OCI-LY1 (cell line): ENCODE measurements around the gene KLK13.

Experiments
- H2AFZ ChIP-seq: fragments of 200-600 bp; sonication (generic), shearing (Covaris generic); 2 replicates; pipeline ENCODE4 v1.6.0; 2014; ENCODE audit warnings: antibody characterized with exemption, mild to moderate bottlenecking, low read length
- H3F3A ChIP-seq: fragments of 200-600 bp; sonication (generic), shearing (Covaris generic); 2 replicates; pipeline ENCODE4 v1.6.0; 2014; ENCODE audit warnings: mild to moderate bottlenecking, antibody characterized with exemption, low read length, moderate library complexity; ENCODE audit not compliant: insufficient read depth
- H3K27ac ChIP-seq: fragments of 200-600 bp; sonication (generic); 2 replicates; pipeline ENCODE4 v1.5.1; 2014; ENCODE audit warnings: low read length, mixed run types, mild to moderate bottlenecking, low read depth; ENCODE audit not compliant: poor library complexity, severe bottlenecking
- H3K27me3 ChIP-seq: fragments of 200-600 bp; sonication (generic); 2 replicates; pipeline ENCODE4 v1.6.0; 2014; ENCODE audit warnings: antibody characterized with exemption, mild to moderate bottlenecking, low read length, moderate library complexity; ENCODE audit not compliant: insufficient read depth
- H3K36me3 ChIP-seq: fragments of 200-600 bp; sonication (generic); 2 replicates; pipeline ENCODE4 v1.6.1; 2014; ENCODE audit warnings: mild to moderate bottlenecking, antibody characterized with exemption, low read length, moderate library complexity, mixed read lengths; ENCODE audit not compliant: insufficient read depth
- H3K4me1 ChIP-seq: fragments of 200-600 bp; sonication (generic); 2 replicates; pipeline ENCODE4 v1.5.1; 2014; ENCODE audit warnings: mild to moderate bottlenecking, low read length, moderate library complexity; ENCODE audit not compliant: insufficient read depth, severe bottlenecking
- H3K4me2 ChIP-seq: fragments of 200-600 bp; sonication (generic), shearing (Covaris generic); 2 replicates; pipeline ENCODE4 v1.6.1; 2014; ENCODE audit warnings: low read length
- H3K4me3 ChIP-seq: fragments of 200-600 bp; sonication (generic); 2 replicates; pipeline ENCODE4 v1.5.1; 2014; ENCODE audit warnings: low read length, low read depth, mild to moderate bottlenecking, mixed read lengths; ENCODE audit not compliant: poor library complexity, severe bottlenecking
- H3K79me2 ChIP-seq: fragments of 200-600 bp; shearing (Covaris generic); 2 replicates; pipeline ENCODE4 v1.6.1; 2016; ENCODE audit warnings: mixed run types, low read length, mixed read lengths; ENCODE audit not compliant: insufficient read depth
- H3K9ac ChIP-seq: fragments of 200-600 bp; sonication (generic), shearing (Covaris generic); 2 replicates; pipeline ENCODE4 v1.6.1; 2014; ENCODE audit warnings: mild to moderate bottlenecking, low read length, mixed read lengths
- H3K9me2 ChIP-seq: fragments of 200-600 bp; sonication (generic), shearing (Covaris generic); 2 replicates; pipeline ENCODE4 v1.6.1; 2014; ENCODE audit warnings: low read depth, mild to moderate bottlenecking, low read length, mixed read lengths
- H3K9me3 ChIP-seq: fragments of 200-600 bp; shearing (Covaris generic); 2 replicates; pipeline ENCODE4 v1.6.1; 2014; ENCODE audit warnings: low read length, mixed read lengths
- H4K20me1 ChIP-seq: fragments of 200-600 bp; sonication (generic), shearing (Covaris generic); 2 replicates; pipeline ENCODE4 v1.6.0; 2016; ENCODE audit warnings: mild to moderate bottlenecking, low read length; ENCODE audit not compliant: insufficient read depth
- CTCF ChIP-seq: fragments of 200-600 bp; sonication (generic), shearing (Covaris generic); IDR thresholded peaks from 2 replicates; pipeline ENCODE4 v1.5.1; 2017; ENCODE audit warnings: mild to moderate bottlenecking, antibody characterized with exemption, low read length, moderate library complexity, mixed read lengths
- EZH2 ChIP-seq: fragments of 200-600 bp; sonication (generic), shearing (Covaris generic); IDR thresholded peaks from 2 replicates; pipeline ENCODE4 v1.8.0; 2017; ENCODE audit warnings: borderline replicate concordance, mixed run types, mild to moderate bottlenecking, antibody characterized with exemption, low read length, moderate library complexity, mixed read lengths

The KLK13 gene

GRCh38 chr19:51107406-51108065 is 42.6 kb upstream of the KLK13 start:
- H3K9me2 ChIP-seq = no peaks in the 10 kb centered on the region
- H3K4me2 ChIP-seq = peak overlapping the region; percentile 90
- H3K9me3 ChIP-seq = no peaks in the 10 kb centered on the region
- H3K9ac ChIP-seq = peak overlapping the region; percentile 81
- no peaks in the 10 kb centered on the region for H4K20me1 ChIP-seq
- TF ChIP-seq CTCF = peak; percentile 41; the same call in 1 of the 2 replicates
- TF ChIP-seq EZH2 = no peak
- H3K79me2 ChIP-seq = no peaks in the 10 kb centered on the region
- peak overlapping the region; percentile 84 for H3K4me3 ChIP-seq
- H3K27me3 ChIP-seq = no peaks in the 10 kb centered on the region
- no peak overlapping the region for H3K27ac ChIP-seq
- H2AFZ ChIP-seq = no peak overlapping the region
- no peaks in the 10 kb centered on the region for H3F3A ChIP-seq
- peaks cover 14% of the 10 kb centered on the region for H3K4me1 ChIP-seq
- H3K36me3 ChIP-seq = peaks cover 13% of the 10 kb centered on the region; the same call in 1 of the 2 replicates

DNA sequence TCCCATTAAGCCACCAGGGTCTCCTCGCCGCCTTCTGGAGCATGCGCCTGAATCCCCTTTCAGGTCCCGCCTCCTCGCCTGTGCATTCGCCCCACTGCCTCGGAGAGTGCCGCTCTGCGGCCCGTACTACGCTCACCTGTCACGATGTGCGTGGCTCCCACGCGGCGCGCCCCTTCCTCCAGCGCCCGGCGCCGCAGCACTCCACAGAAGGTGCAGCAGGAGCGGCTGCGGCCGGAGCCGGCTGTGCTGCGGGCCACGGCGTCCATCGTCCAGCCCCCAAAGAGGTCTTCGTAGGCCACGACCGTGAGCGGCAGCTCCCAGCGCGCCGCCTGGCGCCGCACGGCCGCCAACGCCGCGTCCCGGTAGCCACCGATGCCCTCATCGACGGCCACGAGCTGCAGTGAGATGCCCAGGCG is 39.0 kb upstream of the KLK13 start:
- Histone ChIP-seq H3K36me3 (peaks cover 35% of the 10 kb centered on the region; the same call in 1 of the 2 replicates), H3F3A (no peaks in the 10 kb centered on the region), H3K79me2 (no peaks in the 10 kb centered on the region), H3K27ac (no peak overlapping the region), H3K4me2 (no peak overlapping the region), H3K9ac (no peak overlapping the region), H3K9me3 (no peaks in the 10 kb centered on the region), H3K4me1 (peaks cover 12% of the 10 kb centered on the region), H4K20me1 (no peaks in the 10 kb centered on the region), H3K9me2 (no peaks in the 10 kb centered on the region), H3K4me3 (no peak overlapping the region), H2AFZ (no peak overlapping the region), H3K27me3 (no peaks in the 10 kb centered on the region)
- no peak for TF ChIP-seq EZH2
- no peak for TF ChIP-seq CTCF

GRCh38 chr19:51102991-51103390 is 38.1 kb upstream of the KLK13 start:
- H3K4me2 ChIP-seq = no peak overlapping the region
- no peaks in the 10 kb centered on the region for H3F3A ChIP-seq
- H2AFZ ChIP-seq = no peak overlapping the region
- peaks cover 9% of the 10 kb centered on the region for H3K4me1 ChIP-seq
- H3K4me3 ChIP-seq = no peak overlapping the region
- no peaks in the 10 kb centered on the region for H3K9me2 ChIP-seq
- no peaks in the 10 kb centered on the region for H3K79me2 ChIP-seq
- H3K9me3 ChIP-seq = no peaks in the 10 kb centered on the region
- no peak overlapping the region for H3K9ac ChIP-seq
- peaks cover 39% of the 10 kb centered on the region; the same call in 1 of the 2 replicates for H3K36me3 ChIP-seq
- no peak overlapping the region for H3K27ac ChIP-seq
- TF ChIP-seq EZH2 = no peak
- no peak for TF ChIP-seq CTCF
- no peaks in the 10 kb centered on the region for H3K27me3 ChIP-seq
- no peaks in the 10 kb centered on the region for H4K20me1 ChIP-seq
